Endothelial cell of umbilical vein (primary cell): ENCODE measurements around the gene ECT2. TPM values are rescaled to one million over a fixed set of nuclear protein-coding genes. Genes with fewer than 3 reads are reported as not detected.

ENCODE experiments used
- BruUV-seq: library from RNA; stranded (reverse); fragments of 400-500 nt; replicated peaks from 2 replicates; lab custom pipeline; 2021; lab: Mats Ljungman, UMichigan
- CTCF ChIA-PET: fragments of 300-600, 350-600 bp; sonication (Branson Sonifier 250); formaldehyde crosslinking; loops from one replicate; lab custom pipeline; 2021; ENCODE audit warnings: antibody characterized with exemption, inconsistent platforms; lab: Charles Lee
- POLR2A ChIA-PET: fragments of 300-600, 350-600 bp; sonication (Branson Sonifier 250); formaldehyde crosslinking; loops from one replicate; lab custom pipeline; 2021; ENCODE audit warnings: antibody characterized with exemption, inconsistent platforms; lab: Charles Lee
- DNase-seq: peaks from one replicate; pipeline ENCODE4 v3.0.0-alpha.2; 2011; ENCODE audit warnings: low read depth, low spot score
- FAIRE-seq: peaks from 2 replicates; lab custom pipeline; 2011; peaks lifted over from hg19 to GRCh38; lab: Jason Lieb, UNC
- H2AFZ ChIP-seq: 2 replicates; pipeline ENCODE4 v1.6.0; 2012; ENCODE audit warnings: low read depth, low read length, control low read depth, inconsistent platforms
- H3K27ac ChIP-seq: 2 replicates; pipeline ENCODE4 v1.5.1; 2011; ENCODE audit warnings: low read depth, mild to moderate bottlenecking, control low read depth, low read length, moderate library complexity; ENCODE audit not compliant: insufficient read depth
- H3K27me3 ChIP-seq, 2 experiments: 2 replicates each; pipeline versions ENCODE4 v1.6.0 to v1.6.1; 2011; ENCODE audit warnings: low read length in 2 of 2, mixed read lengths in 1 of 2; ENCODE audit not compliant: control insufficient read depth in 2 of 2, insufficient read depth in 2 of 2
- H3K36me3 ChIP-seq, 2 experiments: 2 replicates in 1 of 2; 3 replicates in 1 of 2; pipeline ENCODE4 v1.5.1; 2011; ENCODE audit warnings: low read length in 2 of 2, mild to moderate bottlenecking in 1 of 2, moderate library complexity in 1 of 2; ENCODE audit not compliant: control insufficient read depth in 2 of 2, insufficient read depth in 2 of 2; ENCODE audit errors: extremely low read depth in 1 of 2
- H3K4me1 ChIP-seq: 3 replicates; pipeline ENCODE4 v1.5.1; 2011; ENCODE audit warnings: mild to moderate bottlenecking, low read length; ENCODE audit not compliant: control insufficient read depth, insufficient read depth; ENCODE audit errors: extremely low read depth
- H3K4me2 ChIP-seq: 2 replicates; pipeline ENCODE4 v1.6.1; 2011; ENCODE audit warnings: low read length, control low read depth, mixed read lengths; ENCODE audit not compliant: insufficient read depth
- H3K4me3 ChIP-seq, 3 experiments: fragments of 200-600 bp in 1 of 3; sonication (generic), shearing (Covaris generic) in 1 of 3; replicated peaks in 1 of 3; 2 replicates each; pipeline ENCODE4 v1.5.1; 2011 to 2016; ENCODE audit warnings: control low read depth in 3 of 3, low read length in 3 of 3, mild to moderate bottlenecking in 2 of 3, inconsistent platforms in 1 of 3, low read depth in 1 of 3, moderate library complexity in 1 of 3; ENCODE audit not compliant: insufficient read depth in 1 of 3
- H3K79me2 ChIP-seq: 2 replicates; pipeline ENCODE4 v1.6.0; 2012; ENCODE audit warnings: low read length, inconsistent platforms; ENCODE audit not compliant: control insufficient read depth, insufficient read depth
- H3K9ac ChIP-seq: replicated peaks from 2 replicates; pipeline ENCODE3; 2011; ENCODE audit warnings: low read length, control low read depth; ENCODE audit not compliant: insufficient read depth; ENCODE audit errors: extremely low read depth
- H3K9me1 ChIP-seq: replicated peaks from 3 replicates; pipeline ENCODE4 v1.6.0; 2011; ENCODE audit warnings: mild to moderate bottlenecking, low read length; ENCODE audit not compliant: control insufficient read depth, insufficient read depth; ENCODE audit errors: extremely low read depth
- H3K9me3 ChIP-seq: replicated peaks from 2 replicates; pipeline ENCODE4 v1.5.1; 2012; ENCODE audit warnings: low read length, inconsistent platforms; ENCODE audit not compliant: control insufficient read depth, insufficient read depth
- H4K20me1 ChIP-seq: replicated peaks from 2 replicates; pipeline ENCODE3; 2011; ENCODE audit warnings: mild to moderate bottlenecking, low read length; ENCODE audit not compliant: control insufficient read depth, insufficient read depth; ENCODE audit errors: extremely low read depth
- EZH2 ChIP-seq: IDR thresholded peaks from 2 replicates; pipeline ENCODE4 v1.6.1; 2012; ENCODE audit warnings: borderline replicate concordance, low read depth, mild to moderate bottlenecking, moderate library complexity, low read length, inconsistent platforms; ENCODE audit not compliant: severe bottlenecking
- FOS ChIP-seq: IDR thresholded peaks from 2 replicates; pipeline ENCODE4 v1.6.1; 2011; ENCODE audit warnings: mild to moderate bottlenecking, low read length, moderate library complexity, borderline replicate concordance; ENCODE audit not compliant: insufficient read depth
- GATA2 ChIP-seq: IDR thresholded peaks from 2 replicates; pipeline ENCODE4 v1.7.0; 2011; ENCODE audit warnings: low read depth, mild to moderate bottlenecking, moderate library complexity, mixed read lengths, low read length; ENCODE audit not compliant: insufficient read length, insufficient read depth
- JUN ChIP-seq: IDR thresholded peaks from 2 replicates; pipeline ENCODE4 v1.6.1; 2011; ENCODE audit warnings: borderline replicate concordance, low read depth; ENCODE audit not compliant: insufficient read length, insufficient read depth
- MYC ChIP-seq: IDR thresholded peaks from one replicate; pipeline ENCODE4 v1.6.1; 2011; ENCODE audit warnings: mild to moderate bottlenecking, low read depth, low read length
- POLR2A ChIP-seq: IDR thresholded peaks from 2 replicates; pipeline ENCODE4 v1.6.1; 2012; ENCODE audit warnings: low read depth, mild to moderate bottlenecking, control low read depth, low read length
- POLR2AphosphoS5 ChIP-seq: IDR thresholded peaks from 2 replicates; pipeline ENCODE4 v1.6.1; 2012; ENCODE audit warnings: low read depth, mild to moderate bottlenecking, control low read depth, low read length, moderate library complexity; ENCODE audit not compliant: insufficient read depth
- dilution Hi-C: fragments of 300-500 bp; cut with MboI; formaldehyde crosslinking; loops from one replicate; pipeline ENCODE4 v1.15.0; 2019; ENCODE audit warnings: low sequenced_read_pairs; ENCODE audit not compliant: extremely low pct_ligation_motif_present
- intact Hi-C: fragments of 100-400 bp; cut with micrococcal nuclease; formaldehyde crosslinking; loops from one replicate; pipeline ENCODE4 v1.10.0; 2022
- polyA plus RNA-seq, 4 experiments: library from polyadenylated mRNA; depleted of rRNA in 3 of 4; stranded (reverse) in 3 of 4; unstranded in 1 of 4; fragments of >200 nt; gene quantifications; 2 replicates each; pipeline versions ENCODE4 v1.2.1 to v1.2.3, GENCODE V29; 2011 to 2012; ENCODE audit warnings: missing spikeins in 1 of 4
- total RNA-seq: library from RNA; stranded (reverse); gene quantifications from 2 replicates; pipeline ENCODE4 v1.2.3, GENCODE V29; 2021
- TF ChIP-seq, protein P1 (sequence below): IDR thresholded peaks from 2 replicates; pipeline ENCODE4 v1.6.1; 2011; ENCODE audit not compliant: insufficient read depth, insufficient read length
- TF ChIP-seq, protein P2 (sequence below), 2 donors: IDR thresholded peaks; 1 replicate in 1 of 2; 2 replicates in 1 of 2; pipeline ENCODE4 v1.5.1; 2011; ENCODE audit warnings: low read length in 2 of 2, mild to moderate bottlenecking in 2 of 2, moderate library complexity in 2 of 2, control low read depth in 1 of 2, inconsistent platforms in 1 of 2, low read depth in 1 of 2; ENCODE audit not compliant: insufficient read depth in 1 of 2; ENCODE audit errors: extremely low read depth in 1 of 2

The ECT2 gene
- total and polyA plus RNA-seq, 2 donors (not counting 3 experiments of a cell fraction or from before 2014, with no cell fraction given) = 10.3 to 47.5 TPM

GRCh38 chr3:172710664-172711453, 39.7 kb upstream of the ECT2 start, which contains the start of gene NCEH1:
NCEH1 (minus strand) TSS chr3:172711067; CDS start chr3:172710984, 83 bp downstream.
- H3K27ac ChIP-seq = peak within 1 kb of the TSS; percentile 88
- H4K20me1 ChIP-seq = no peaks in the 10 kb centered on the region
- H3K4me1 ChIP-seq = peaks cover 26% of the 10 kb centered on the region
- FAIRE-seq (peak; percentile 98), DNase-seq (peak; percentile 98)
- H3K79me2 ChIP-seq = peaks cover 36% of the 10 kb centered on the region
- dilution Hi-C loops (no loop called here), intact Hi-C loops (loop anchor here (1.0 kb wide), 2 partner anchors 38 to 39 kb away; partner anchors contain the start of gene ECT2)
- H3K9ac ChIP-seq = peak within 1 kb of the TSS; percentile 70
- CTCF ChIA-PET = interaction anchor here (0.7 to 3.1 kb wide), 12 partner anchors 9 to 378 kb away, joined by 3 to 38 read pairs (median 6); partner anchors contain the start of gene ECT2
- peak; percentile 96 for TF ChIP-seq POLR2AphosphoS5
- TF ChIP-seq FOS = peak; percentile 88
- TF ChIP-seq POLR2A = peak; percentile 99
- no peak for TF ChIP-seq EZH2
- no peak for TF ChIP-seq GATA2
- TF ChIP-seq JUN = peak; percentile 77
- TF ChIP-seq, protein P1, sequence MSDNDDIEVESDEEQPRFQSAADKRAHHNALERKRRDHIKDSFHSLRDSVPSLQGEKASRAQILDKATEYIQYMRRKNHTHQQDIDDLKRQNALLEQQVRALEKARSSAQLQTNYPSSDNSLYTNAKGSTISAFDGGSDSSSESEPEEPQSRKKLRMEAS = no peak
- TF ChIP-seq, protein P2, sequence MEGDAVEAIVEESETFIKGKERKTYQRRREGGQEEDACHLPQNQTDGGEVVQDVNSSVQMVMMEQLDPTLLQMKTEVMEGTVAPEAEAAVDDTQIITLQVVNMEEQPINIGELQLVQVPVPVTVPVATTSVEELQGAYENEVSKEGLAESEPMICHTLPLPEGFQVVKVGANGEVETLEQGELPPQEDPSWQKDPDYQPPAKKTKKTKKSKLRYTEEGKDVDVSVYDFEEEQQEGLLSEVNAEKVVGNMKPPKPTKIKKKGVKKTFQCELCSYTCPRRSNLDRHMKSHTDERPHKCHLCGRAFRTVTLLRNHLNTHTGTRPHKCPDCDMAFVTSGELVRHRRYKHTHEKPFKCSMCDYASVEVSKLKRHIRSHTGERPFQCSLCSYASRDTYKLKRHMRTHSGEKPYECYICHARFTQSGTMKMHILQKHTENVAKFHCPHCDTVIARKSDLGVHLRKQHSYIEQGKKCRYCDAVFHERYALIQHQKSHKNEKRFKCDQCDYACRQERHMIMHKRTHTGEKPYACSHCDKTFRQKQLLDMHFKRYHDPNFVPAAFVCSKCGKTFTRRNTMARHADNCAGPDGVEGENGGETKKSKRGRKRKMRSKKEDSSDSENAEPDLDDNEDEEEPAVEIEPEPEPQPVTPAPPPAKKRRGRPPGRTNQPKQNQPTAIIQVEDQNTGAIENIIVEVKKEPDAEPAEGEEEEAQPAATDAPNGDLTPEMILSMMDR (IDR thresholded peaks at IDR 0.05; ENCODE audit: extremely low read depth in 1 of 2, insufficient read depth in 1 of 2, low read depth in 1 of 2, low read length in 2 of 2) = peak; percentile 75 to 88
- no peak for TF ChIP-seq MYC
- H3K9me1 ChIP-seq = no peaks in the 10 kb centered on the region
- H3K4me3 ChIP-seq = peak within 1 kb of the TSS; percentile 36 to 79 (median 75)
- no peaks in the 10 kb centered on the region for H3K9me3 ChIP-seq
- no peaks in the 10 kb centered on the region for H3K36me3 ChIP-seq
- TSS peak; percentile 76 for BruUV-seq
- H3K27me3 ChIP-seq = no peaks in the 10 kb centered on the region
- POLR2A ChIA-PET = interaction anchor here (0.9 to 1.6 kb wide), 3 partner anchors 18 to 40 kb away, joined by 3 to 10 read pairs (median 3); partner anchors contain the start of gene ECT2
- peak within 1 kb of the TSS; percentile 66 for H3K4me2 ChIP-seq
- H2AFZ ChIP-seq = peak within 1 kb of the TSS; percentile 18
